CD1c-positive myeloid dendritic cell (primary cell): ENCODE data around the gene GIT1.

Source experiments
- DNase-seq: peaks from one replicate; pipeline ENCODE4 v3.0.0-alpha.2; 2016; ENCODE audit errors: extremely low spot score

GIT1 gene

GRCh38 chr17:29594519-29595090, 5.2 kb upstream of the GIT1 start:
- no peak for DNase-seq

DNA sequence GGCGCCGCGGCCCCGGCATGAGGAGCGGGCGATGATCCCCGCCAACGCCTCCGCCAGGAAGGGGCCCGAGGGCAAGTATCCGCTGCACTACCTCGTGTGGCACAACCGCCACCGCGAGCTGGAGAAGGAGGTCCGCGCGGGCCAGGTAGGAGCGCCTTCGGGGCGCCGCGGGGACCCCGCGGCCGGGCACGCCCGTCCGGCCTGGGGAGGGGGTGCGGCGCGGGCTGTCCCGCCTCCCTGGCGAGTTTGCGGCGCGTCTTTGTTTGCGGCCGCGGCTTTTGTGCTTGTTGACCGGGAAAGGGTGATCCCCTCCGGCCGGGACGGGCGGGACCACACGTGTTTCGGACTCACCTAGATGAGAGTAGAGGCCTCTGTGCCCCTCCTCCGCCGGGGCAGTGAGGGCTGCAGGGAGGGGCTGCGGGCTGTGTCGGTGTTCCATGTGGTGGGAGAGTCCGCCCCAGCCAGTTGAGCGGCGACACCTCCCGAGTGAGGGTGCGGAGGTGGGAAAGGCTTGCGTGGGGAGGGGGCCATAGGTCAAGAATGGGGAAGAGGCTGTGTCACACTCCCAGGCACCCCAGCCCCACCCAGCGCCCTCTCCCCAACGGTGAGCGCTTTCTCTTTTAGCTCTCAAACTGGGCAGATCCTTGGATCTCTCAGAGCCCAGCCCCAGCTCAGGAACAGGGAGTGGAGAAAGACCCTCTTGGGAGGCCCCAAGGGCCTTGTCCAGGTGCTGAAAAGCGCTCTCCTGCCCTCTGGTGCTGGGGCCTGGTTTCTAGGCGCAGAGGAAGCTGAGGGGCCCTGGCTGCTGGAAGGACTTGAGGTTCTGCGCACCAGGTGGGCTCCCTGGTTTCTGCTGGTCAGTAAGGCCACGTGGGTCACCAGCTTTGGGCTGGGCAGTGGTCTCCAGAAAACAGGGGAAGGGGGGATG, 4.4 kb upstream of the GIT1 start:
- peak; percentile 28 for DNase-seq

DNA sequence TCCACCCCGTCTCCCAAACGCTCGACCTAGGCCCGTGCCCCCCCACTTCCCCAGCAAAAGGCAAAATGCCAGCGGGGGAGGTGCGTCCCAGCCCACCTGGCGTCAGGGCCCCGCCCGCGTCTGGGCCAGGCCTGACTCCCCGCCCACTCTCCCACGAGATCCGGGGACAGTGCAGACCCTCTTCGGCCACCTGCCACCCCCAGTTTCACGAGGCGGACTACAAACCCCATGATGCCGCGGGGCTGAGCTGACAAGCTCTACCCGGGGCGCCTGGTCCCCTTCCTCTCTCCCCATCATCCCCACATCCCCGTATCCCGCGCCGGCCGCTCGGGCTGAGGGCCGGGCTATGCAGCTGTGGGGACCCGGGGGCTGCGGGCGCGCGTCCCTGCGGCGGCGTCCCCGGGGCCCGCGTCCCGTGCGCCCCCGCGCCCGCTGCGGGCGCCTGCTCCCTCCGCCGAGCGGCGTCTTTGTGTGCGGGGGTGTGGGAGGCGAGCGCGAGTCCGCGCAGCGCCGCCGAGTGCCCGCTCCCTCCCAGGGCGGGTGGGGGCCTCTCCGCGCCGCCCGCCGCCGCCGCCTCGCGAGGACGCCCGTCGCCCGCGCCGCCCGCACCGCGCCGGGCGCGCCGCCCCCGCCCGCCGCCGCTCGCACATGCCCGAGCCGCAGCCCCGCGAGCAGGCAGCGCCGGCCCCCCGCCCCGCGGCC, 3.6 kb upstream of the GIT1 start, which contains the start of gene ANKRD13B:
ANKRD13B (plus strand) TSS at position 283 of the 702 bp plus-strand sequence. CDS start 490 bp downstream, outside the sequence.
- DNase-seq = peak; percentile 37

- DNase-seq = peak; percentile 75
Measured at GRCh38 chr17:29591737-29592608, 2.5 kb upstream of the GIT1 start.

DNA sequence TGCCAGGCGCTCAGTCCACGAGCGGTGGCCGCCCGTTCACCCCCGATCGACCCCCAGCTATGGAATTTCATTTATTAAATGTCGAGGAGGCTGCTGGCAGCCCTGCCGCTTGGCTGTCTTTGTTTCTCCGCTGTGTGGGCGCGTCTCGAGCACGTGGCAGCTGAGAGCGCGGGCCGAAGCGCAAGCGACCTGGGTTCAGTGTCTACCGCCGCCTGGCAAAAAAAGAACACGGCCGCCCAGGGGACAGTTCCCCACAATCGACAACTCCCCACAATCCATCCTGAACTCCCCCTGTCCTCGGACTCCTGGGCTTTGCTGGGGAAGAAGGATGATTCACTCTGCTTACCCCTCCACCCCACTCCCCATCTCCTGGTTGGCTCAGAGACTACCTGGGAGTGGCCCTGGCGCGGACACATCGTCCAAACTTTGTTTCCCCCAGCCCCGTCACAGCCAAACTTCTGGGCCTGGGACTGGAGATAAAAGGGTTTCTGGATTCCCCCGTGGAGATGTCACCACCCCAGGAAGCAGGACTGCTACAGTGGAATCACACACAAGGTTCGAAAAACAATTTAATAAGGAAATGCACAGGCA, 1.8 kb upstream of the GIT1 start:
- peak; percentile 48 for DNase-seq

DNA sequence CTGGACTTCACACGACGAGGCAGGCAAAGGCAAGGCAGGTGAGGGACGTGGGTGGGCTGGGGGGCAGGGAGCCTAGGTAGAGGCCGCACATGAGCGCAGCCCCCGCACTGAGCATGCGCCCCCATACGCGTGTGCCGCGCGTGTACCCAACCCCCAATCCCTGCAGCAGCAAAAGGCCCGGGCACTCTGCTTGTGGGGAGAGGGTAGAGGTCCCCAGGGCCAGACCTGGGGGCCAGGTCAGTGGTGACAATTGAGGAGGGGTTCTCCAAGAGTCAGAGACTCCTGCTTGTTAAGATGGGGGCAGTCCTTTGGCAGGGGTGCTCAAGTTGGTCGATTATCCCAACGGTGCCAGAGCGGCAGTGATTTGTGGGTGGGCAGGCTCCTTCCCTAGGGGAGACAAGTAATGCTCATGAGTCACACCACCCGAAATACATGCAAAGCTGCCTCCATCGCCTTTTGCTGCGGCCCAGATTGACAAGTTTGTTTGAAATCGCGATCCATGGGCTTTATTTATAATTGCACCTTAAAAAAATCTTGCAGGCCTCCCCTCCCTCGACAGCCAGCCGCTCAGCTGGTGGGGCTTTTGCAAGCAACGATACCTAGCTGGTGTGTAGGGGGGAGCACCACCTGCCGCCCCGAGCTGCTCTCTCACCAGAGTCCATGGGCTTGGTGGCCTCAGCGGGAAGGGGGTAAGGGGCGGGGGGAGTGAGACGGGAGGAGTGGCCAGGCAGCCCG, 1.1 kb upstream of the GIT1 start:
- peak; percentile 56 for DNase-seq

DNA sequence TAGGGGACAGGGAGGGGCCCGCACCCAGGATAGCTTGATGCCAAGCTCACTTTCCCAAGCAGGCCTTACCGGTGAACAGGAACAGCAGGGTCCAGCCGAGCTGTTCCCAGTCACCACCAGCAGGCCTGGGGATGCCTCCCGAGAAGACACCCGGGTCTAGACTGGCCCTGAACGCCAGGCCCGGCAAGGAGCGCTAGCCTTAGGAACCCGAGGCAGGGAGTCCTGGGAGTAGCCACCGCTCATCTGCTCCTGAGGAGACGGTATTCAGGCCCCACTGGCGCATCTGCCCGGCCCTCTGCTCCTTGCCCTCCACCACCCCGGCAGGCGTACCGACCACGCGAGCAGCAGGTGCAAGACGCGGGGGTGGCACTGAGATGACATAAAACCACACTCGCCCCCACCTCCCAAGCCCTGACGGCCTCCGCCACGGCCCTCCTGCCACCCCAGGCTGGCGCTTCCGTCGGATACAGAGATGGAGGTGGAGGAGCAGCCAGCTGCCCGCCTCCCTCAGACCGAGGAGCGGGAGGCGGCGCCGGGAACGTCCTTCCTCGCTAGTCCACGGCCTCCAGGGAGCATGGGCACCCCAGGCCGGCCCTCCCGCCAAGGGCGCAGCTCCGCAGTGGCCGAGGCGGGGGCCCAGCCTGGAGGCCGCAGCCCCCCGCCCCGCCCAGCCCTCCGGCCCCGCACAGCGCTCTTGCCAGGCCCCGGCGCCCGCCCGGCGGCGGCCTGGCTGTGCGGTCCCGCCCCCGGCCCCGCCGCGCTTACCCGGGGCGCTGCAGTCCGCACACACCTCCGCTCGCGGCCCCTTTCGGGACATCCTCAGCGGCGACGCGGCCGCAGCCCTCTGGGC, 661 bp downstream of the GIT1 start:
- peak; percentile 44 for DNase-seq

DNA sequence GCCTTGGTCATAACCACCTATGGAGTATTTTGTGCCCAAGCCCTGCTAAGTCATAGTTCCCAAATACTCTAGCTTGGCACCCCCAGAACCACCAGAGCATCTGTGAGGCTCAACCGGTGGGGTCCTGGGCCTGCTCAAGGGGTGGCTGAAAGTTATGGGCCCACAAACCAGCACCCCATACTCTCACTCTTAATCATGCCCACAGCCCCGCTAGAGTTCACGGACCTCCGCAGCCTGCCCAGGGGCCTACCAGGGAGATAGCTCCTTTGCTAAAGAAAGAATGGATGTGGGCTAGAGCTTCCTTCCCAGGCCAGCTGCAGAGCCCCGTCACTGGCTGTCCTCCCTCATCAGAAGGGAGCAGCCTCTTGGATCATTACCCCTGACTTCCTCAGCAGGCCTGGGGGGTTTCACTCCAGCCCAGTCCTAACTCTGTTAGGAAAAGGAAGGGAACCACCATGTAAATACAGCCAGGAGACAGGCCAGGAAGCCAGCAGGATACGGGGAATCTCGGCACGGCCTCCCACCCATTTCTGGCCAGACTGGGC, 1.4 kb downstream of the GIT1 start:
- DNase-seq = peak; percentile 28

DNA sequence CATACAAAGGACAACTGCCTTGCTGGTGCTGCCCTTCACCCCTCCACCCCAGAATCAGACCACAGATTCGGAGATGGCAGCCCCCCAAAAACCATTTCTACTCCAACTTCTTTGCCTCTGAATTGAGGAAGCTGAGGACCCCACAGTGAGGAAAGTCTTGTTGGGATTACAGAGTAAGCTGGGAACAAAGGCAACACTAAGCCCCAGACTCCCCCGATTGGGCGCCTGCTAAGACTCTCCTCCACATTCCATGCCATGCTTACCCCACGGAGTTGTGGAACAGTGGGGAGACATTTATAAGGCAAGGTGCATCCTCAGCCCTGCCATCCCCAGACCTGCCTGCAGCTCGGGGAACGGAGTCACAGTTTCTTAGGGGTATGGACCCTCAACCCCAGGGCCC, 1.9 kb downstream of the GIT1 start:
- no peak for DNase-seq

DNA sequence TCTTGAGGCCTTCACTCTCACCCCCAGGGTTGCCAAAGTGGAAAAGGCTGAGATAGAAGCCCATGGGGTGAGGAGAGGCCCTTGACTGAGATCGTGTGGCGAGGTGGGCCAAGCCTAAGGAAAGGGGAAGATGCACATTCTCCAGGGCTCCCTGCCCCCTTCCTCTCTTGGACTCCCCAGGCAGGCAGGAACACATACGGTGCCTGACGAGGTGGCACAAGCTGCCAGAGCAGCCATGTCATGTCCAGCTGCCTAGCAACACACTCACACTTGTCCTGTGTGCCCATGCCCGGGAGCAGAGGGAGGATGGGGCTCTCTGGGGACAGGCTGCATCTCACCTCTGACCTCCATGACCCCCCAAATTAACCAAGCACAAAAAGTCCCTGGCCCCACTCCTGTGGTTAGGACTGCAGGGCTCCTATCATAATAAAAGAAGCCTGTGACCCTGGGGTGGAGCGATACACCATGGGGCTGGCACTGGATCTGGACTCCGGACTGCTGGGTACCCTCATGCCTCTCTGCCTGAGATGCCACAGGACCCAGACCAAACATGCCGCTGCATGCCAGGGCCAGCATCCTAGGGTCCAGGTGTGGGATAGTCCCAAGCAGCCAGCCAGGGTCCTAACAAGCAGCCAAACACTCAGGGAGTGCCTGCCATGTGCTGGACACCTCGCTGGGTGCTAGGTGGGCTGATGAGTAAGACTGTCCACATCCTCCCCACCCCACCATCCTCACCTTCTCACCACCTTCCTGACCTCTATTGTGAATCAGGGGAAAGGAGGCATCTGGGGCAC, 2.6 kb downstream of the GIT1 start:
- DNase-seq = peak; percentile 38

DNA sequence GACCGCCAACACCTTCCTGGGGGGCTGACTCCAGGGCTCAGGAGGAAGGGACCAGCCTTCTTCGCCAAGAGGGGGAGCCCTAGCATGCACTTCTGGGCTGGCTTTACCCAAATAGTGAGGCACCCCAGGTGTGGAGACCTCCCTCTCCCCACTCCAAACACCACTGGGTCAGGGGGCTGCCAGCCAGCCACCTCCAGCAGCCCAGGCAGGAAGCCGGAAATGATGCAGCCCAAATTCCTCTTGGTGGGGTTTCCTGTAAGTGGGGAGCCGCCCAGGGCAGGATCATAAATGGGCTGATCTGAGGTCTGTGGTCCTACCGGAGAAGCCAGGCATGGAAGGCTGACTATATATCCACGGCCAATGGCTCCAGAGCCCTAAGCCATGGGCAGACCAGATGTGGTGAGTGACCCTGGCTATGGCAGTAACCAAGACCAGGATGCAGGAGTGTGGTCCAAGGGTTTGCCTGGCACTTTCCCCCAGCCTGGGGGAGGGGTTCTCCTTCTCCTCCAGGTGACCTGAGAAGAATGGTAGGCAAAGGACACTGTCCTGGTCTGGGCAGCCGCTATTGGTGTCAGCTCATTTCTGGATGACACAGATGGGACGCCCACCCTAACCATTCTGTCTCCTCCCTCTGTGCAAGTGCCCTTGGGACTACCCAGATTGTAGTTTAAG, 4.2 kb downstream of the GIT1 start:
- no peak for DNase-seq

- DNase-seq = peak; percentile 58
Measured at GRCh38 chr17:29584452-29585079, 4.9 kb downstream of the GIT1 start.

GRCh38 chr17:29583324-29584248, 5.9 kb downstream of the GIT1 start:
- no peak for DNase-seq

DNA sequence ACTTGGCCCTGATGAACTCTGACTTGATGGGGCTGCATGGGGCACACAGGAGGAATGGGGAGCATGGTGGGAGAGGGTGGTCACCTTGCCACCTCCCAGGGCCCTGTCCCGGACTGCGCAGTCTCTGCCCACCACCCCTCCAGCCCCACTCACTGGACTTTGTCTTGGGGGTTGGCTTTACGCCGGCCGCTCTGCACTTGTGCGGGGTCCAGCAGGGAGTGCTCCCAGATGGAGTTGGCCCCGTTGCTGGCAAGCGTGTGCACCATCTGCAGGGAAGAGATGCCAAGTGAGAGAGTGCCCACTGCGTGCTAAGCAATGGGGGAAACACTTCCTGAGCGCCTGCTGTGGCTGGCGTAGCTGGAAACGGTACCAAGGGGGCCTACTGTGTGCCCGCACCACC, 6.7 kb downstream of the GIT1 start:
- DNase-seq = no peak

GRCh38 chr17:29582254-29582765, 7.1 kb downstream of the GIT1 start:
- no peak for DNase-seq
